GM10266 (cell line): Measurements from ENCODE around the gene UNC79.

Experiments
- DNase-seq: peaks from one replicate; pipeline ENCODE4 v3.0.0; 2012; ENCODE audit errors: extremely low spot score
- TF ChIP-seq, protein P1 (sequence below): IDR thresholded peaks from 2 replicates; pipeline ENCODE4 v1.5.1; 2012; ENCODE audit warnings: mild to moderate bottlenecking, low read depth; ENCODE audit not compliant: control insufficient read depth, insufficient read depth; ENCODE audit errors: missing control alignments

Gene UNC79

DNA sequence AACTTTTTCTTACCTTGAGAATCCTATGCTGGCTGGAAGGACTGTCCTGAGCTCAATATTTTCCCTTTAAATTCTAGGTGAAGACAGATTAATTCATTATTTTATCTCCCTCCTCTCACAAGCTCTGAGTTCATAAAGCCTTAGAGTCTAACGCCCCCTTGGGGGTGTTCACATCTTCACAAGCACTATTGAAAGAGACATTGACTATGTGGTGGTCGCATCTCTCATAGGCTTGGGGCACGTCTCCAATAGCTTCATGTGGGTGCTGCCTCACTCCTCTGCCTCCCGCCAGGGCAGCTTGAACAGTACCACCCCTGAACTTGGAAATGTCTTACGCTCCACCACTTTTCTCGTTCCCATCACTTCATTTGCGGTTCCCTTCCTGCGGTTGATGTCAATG, 106.2 kb downstream of the UNC79 start:
- DNase-seq: no peak
- TF ChIP-seq, protein P1, sequence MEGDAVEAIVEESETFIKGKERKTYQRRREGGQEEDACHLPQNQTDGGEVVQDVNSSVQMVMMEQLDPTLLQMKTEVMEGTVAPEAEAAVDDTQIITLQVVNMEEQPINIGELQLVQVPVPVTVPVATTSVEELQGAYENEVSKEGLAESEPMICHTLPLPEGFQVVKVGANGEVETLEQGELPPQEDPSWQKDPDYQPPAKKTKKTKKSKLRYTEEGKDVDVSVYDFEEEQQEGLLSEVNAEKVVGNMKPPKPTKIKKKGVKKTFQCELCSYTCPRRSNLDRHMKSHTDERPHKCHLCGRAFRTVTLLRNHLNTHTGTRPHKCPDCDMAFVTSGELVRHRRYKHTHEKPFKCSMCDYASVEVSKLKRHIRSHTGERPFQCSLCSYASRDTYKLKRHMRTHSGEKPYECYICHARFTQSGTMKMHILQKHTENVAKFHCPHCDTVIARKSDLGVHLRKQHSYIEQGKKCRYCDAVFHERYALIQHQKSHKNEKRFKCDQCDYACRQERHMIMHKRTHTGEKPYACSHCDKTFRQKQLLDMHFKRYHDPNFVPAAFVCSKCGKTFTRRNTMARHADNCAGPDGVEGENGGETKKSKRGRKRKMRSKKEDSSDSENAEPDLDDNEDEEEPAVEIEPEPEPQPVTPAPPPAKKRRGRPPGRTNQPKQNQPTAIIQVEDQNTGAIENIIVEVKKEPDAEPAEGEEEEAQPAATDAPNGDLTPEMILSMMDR: no peak

DNA sequence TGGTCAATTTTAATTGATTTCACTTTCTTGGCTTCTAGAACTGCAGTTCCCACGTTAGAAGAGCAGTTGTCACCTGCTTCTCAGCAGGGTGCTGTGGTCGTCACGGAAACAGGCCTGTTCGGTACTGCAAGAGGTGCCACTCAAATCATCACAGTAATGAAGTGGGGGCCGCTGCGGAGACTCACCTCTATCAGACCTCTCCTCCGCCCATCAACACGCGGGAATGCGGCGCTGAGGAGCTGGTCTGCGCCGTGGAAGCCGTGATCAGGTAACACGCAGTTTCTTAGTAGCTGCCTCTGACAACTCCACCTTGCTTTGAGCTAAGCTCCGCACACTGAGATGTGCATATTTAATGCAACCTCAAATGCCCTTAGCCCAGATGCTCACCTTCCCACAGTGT, 107.2 kb downstream of the UNC79 start:
- TF ChIP-seq, protein P1: no peak
- DNase-seq: no peak

DNA sequence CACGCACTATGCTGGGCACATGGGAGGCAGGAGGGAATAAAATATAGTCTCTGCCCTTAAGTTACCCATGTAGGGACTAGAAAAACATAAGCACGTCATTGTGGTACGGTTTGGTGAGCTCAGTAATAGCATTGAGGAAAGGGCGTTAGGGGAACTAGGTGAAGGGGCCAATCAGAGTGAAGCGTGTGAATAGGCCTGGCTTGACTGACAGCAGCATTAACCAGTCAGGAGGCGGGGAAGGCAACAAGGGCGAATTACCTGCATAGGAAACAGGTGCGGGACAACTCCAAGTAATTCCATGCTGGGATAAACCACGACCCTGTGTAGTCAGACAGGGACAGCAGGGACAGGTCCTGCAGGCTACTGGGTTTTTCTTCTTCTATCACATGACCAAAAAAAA, 107.7 kb downstream of the UNC79 start:
- DNase-seq: no peak
- TF ChIP-seq, protein P1: no peak

DNA sequence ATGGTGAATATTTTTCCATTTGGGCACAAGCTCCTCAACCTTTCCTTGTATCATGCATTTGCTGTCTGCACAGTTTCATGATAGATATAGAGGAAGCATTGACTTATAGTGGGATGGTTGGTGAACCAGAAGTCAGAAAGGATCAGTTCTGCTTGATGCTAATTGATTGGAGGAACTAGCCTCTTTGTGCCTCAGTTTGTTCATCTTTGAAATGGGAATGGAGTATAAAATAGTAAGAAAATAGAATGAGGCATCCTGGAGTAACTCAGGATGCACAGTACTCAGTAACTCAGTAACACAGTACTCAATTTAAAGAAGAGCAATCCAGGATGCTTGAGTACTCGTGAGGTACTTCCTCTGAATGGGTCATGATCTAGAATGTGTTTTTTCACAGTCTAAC, 109.5 kb downstream of the UNC79 start:
- DNase-seq: no peak
- TF ChIP-seq, protein P1: no peak

DNA sequence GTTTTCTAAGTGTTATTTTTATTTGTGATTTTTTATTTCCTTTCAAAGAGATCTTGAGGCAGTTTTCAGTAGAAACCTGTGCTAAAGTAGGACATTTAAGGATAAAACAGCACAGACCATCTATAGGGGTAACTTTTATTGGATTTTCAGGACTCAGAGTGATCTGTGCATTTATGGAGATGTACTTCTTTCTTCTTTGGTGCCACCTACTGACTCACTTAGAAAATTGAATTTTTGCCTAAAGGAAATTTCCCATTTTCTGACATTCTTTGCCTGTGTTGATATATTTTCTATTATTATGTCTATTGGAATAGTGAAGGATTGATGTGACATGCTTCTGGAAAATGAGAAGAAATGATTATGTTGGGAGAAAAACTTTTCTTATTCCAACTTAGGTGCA, 113.0 kb downstream of the UNC79 start:
- no peak for DNase-seq
- TF ChIP-seq, protein P1: peak; percentile 40

DNA sequence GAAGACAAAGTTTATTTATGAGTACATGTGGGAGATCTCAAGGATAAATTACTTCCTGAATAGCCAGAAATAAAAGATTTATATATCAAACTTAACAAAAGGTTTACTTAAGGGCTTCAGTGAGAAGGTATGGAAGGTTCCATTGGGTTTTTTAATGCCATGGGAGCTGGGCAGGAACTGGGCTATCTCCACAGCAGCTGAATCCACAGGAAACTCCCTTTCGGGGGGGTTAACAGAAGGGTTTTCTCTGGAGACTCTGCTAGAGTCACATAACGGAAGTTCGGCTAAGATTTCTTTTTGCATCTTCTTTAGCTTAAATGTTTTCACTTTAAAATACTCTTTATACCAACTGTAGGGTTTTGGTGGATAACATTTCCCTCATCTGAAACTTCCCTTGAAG, 113.5 kb downstream of the UNC79 start:
- no peak for DNase-seq
- TF ChIP-seq, protein P1: no peak

DNA sequence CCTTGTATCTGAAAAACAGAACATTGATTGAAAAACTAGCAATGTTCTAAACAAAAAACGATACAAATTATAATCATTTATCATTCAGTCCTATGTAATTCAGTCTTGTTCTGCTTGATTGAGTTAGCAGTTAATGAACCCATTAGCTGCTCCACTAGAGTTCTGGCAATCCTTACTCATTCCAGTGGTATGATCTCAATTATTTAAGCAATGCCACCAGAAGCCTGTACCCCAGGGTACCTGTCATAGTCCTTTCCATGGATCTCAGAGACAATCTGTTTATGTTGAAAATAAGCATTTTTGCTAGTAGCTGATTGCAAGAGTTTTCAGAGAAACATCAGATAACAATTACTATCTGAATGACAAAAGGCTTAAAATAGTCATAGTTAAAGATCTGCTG, 115.9 kb downstream of the UNC79 start:
- TF ChIP-seq, protein P1: no peak
- DNase-seq: no peak
